T-cell (primary cell): Measurements from ENCODE around the gene CUL3. TPM values are rescaled to one million over a fixed set of nuclear protein-coding genes. Genes with fewer than 3 reads are reported as not detected.

Experiments
- ATAC-seq, 4 experiments: fragments of 200-7000 bp in 3 of 4; fragments of 150-1000 bp in 1 of 4; cut with Tn5 transposase; replicated peaks in 1 of 4; 1 replicate in 3 of 4; 2 replicates in 1 of 4; pipeline ENCODE4 v1.10.0; 2021; ENCODE audit warnings: moderate library complexity in 3 of 4, mild to moderate bottlenecking in 2 of 4, moderate number of reproducible peaks in 1 of 4
- CTCF ChIA-PET, 2 donors: fragments of 300-600 bp; sonication (Branson Sonifier 250); formaldehyde crosslinking; loops; one replicate each; lab custom pipeline; 2022; ENCODE audit warnings: antibody characterized with exemption in 2 of 2; lab: Charles Lee
- POLR2A ChIA-PET, 2 donors: fragments of 300-600 bp; sonication (Branson Sonifier 250); formaldehyde crosslinking; loops; one replicate each; lab custom pipeline; 2022; ENCODE audit warnings: antibody characterized with exemption in 2 of 2; lab: Charles Lee
- DNase-seq, 35 experiments: peaks; one replicate each; pipeline versions ENCODE4 v3.0.0 to v3.0.0-alpha.2; 2013 to 2023
- H3K27ac ChIP-seq: one replicate; pipeline ENCODE4 v1.5.1; 2013; ENCODE audit warnings: low read length
- H3K27me3 ChIP-seq, 2 experiments: replicated peaks in 1 of 2; 1 replicate in 1 of 2; 2 replicates in 1 of 2; pipeline versions ENCODE4 v1.6.1 to v1.7.0; 2013; ENCODE audit warnings: low read length in 1 of 2, mixed read lengths in 1 of 2; ENCODE audit not compliant: control insufficient read depth in 2 of 2, insufficient read depth in 2 of 2; ENCODE audit errors: extremely low read depth in 1 of 2
- H3K36me3 ChIP-seq, 2 donors: 1 replicate in 1 of 2; 2 replicates in 1 of 2; pipeline versions ENCODE4 v1.6.1 to v1.7.0; 2013; ENCODE audit warnings: low read length in 1 of 2; ENCODE audit not compliant: control insufficient read depth in 2 of 2, insufficient read depth in 1 of 2; ENCODE audit errors: extremely low read depth in 1 of 2
- H3K4me1 ChIP-seq, 2 experiments: 1 replicate in 1 of 2; 2 replicates in 1 of 2; pipeline versions ENCODE4 v1.6.1 to v1.7.0; 2013; ENCODE audit warnings: low read length in 2 of 2, mixed read lengths in 1 of 2; ENCODE audit not compliant: insufficient read depth in 2 of 2, control insufficient read depth in 1 of 2; ENCODE audit errors: extremely low read depth in 1 of 2
- H3K4me3 ChIP-seq, 2 donors: 1 replicate in 1 of 2; 2 replicates in 1 of 2; pipeline versions ENCODE4 v1.5.1 to v1.7.0; 2013; ENCODE audit warnings: mild to moderate bottlenecking in 2 of 2, low read length in 1 of 2, moderate library complexity in 1 of 2; ENCODE audit not compliant: control insufficient read depth in 1 of 2; ENCODE audit errors: extremely low read depth in 1 of 2
- H3K9me3 ChIP-seq: 2 replicates; pipeline ENCODE4 v1.7.0; 2013
- H3K27ac Mint-ChIP-seq, 2 donors: one replicate each; pipeline ENCODE4 v1.8.0; 2020 to 2021; ENCODE audit warnings: mild to moderate bottlenecking in 2 of 2, mixed read lengths in 2 of 2
- H3K27me3 Mint-ChIP-seq, 2 donors: one replicate each; pipeline ENCODE4 v1.8.0; 2021 to 2022; ENCODE audit warnings: mixed read lengths in 2 of 2
- H3K36me3 Mint-ChIP-seq: one replicate; pipeline ENCODE4 v1.8.0; 2021; ENCODE audit warnings: mixed read lengths
- H3K4me1 Mint-ChIP-seq, 3 donors: one replicate each; pipeline ENCODE4 v1.8.0; 2020 to 2022; ENCODE audit warnings: mixed read lengths in 3 of 3, mild to moderate bottlenecking in 1 of 3
- H3K4me3 Mint-ChIP-seq, 3 donors: one replicate each; pipeline ENCODE4 v1.8.0; 2020 to 2022; ENCODE audit warnings: mild to moderate bottlenecking in 3 of 3, mixed read lengths in 3 of 3, moderate library complexity in 3 of 3
- H3K9me3 Mint-ChIP-seq, 3 donors: one replicate each; pipeline ENCODE4 v1.8.0; 2020 to 2022; ENCODE audit warnings: mixed read lengths in 3 of 3
- WGBS: methylation state at CpG from one replicate; pipeline ENCODE4 v1.1.5; 2013; ENCODE audit warnings: missing lambda C conversion rate; ENCODE audit not compliant: insufficient coverage; 5-methylcytosine and 5-hydroxymethylcytosine counted together
- total RNA-seq, 35 experiments: library from RNA in 6 of 35; stranded (reverse) in 6 of 35; fragments of 120-200 nt in 1 of 35; gene quantifications; one replicate each; pipeline versions ENCODE4 v1.2.1 to v1.2.4 and lab custom pipeline; 2013 to 2026

The CUL3 gene
- total RNA-seq, 5 donors from 2014 or later (not counting 1 experiment from before 2014, with no cell fraction given) = 66.1 to 95.9 (median 82.7) TPM

- no peak overlapping the region for H3K4me3 Mint-ChIP-seq
- peaks cover 54 to 70% (median 68%) of the 10 kb centered on the region in 3 donors for H3K4me1 Mint-ChIP-seq
- H3K27me3 ChIP-seq = no peaks in the 10 kb centered on the region
- DNase-seq (peak in 1 of 35 experiments; percentile 11), ATAC-seq (no peak)
- no peak overlapping the region for H3K4me3 ChIP-seq
- H3K9me3 ChIP-seq = no peaks in the 10 kb centered on the region
- H3K27ac Mint-ChIP-seq = no peak overlapping the region
- POLR2A ChIA-PET = interaction anchor here (0.6 to 1.1 kb wide), 3 partner anchors 12 to 40 kb away, joined by 4 to 5 read pairs (median 4); no protein-coding TSS in a partner anchor
- peaks cover 46% of the 10 kb centered on the region for H3K36me3 Mint-ChIP-seq
- peaks cover 8 to 20% of the 10 kb centered on the region in 2 donors for H3K36me3 ChIP-seq
- H3K4me1 ChIP-seq = peaks cover 2 to 10% of the 10 kb centered on the region in 2 experiments
- H3K9me3 Mint-ChIP-seq = peaks cover 0 to 4% (median 0%) of the 10 kb centered on the region in 3 donors
- CTCF ChIA-PET = no interaction called here
- no CpG with 5 or more reads among the region's 6 CpGs for WGBS
- no peaks in the 10 kb centered on the region for H3K27me3 Mint-ChIP-seq
- H3K27ac ChIP-seq = no peak overlapping the region
Observed at GRCh38 chr2:224545884-224546644, 39.1 kb downstream of the CUL3 start.

GRCh38 chr2:224543939-224544338 lies 41.2 kb downstream of the CUL3 start:
- Mint-ChIP-seq H3K27me3 (no peaks in the 10 kb centered on the region), H3K4me1 (peaks cover 59 to 75% (median 66%) of the 10 kb centered on the region in 3 donors), H3K27ac (no peak overlapping the region), H3K9me3 (peaks cover 0 to 4% (median 0%) of the 10 kb centered on the region in 3 donors), H3K4me3 (no peak overlapping the region), H3K36me3 (peaks cover 44% of the 10 kb centered on the region)
- POLR2A ChIA-PET = interaction anchor here in 1 of 2 donors (0.6 kb wide), 1 partner anchor 31 kb away, joined by 4 read pairs; no protein-coding TSS in a partner anchor
- no peaks in the 10 kb centered on the region for H3K27me3 ChIP-seq
- ATAC-seq = no peak
- no peak for DNase-seq
- CTCF ChIA-PET = no interaction called here
- H3K4me1 ChIP-seq = peaks cover 2 to 8% of the 10 kb centered on the region in 2 experiments
- peaks cover 6 to 19% of the 10 kb centered on the region in 2 donors for H3K36me3 ChIP-seq
- no peak overlapping the region for H3K4me3 ChIP-seq
- no peaks in the 10 kb centered on the region for H3K9me3 ChIP-seq
- no peak overlapping the region for H3K27ac ChIP-seq

- Mint-ChIP-seq H3K4me1 (peaks cover 53 to 76% (median 62%) of the 10 kb centered on the region in 3 donors), H3K27ac (peak overlapping the region in 1 of 2 donors; percentile 23), H3K36me3 (peaks cover 29% of the 10 kb centered on the region), H3K27me3 (no peaks in the 10 kb centered on the region), H3K9me3 (no peaks in the 10 kb centered on the region), H3K4me3 (no peak overlapping the region)
- Histone ChIP-seq H3K4me1 (peaks cover 0 to 4% of the 10 kb centered on the region in 2 experiments), H3K4me3 (no peak overlapping the region), H3K36me3 (peaks cover 0 to 16% of the 10 kb centered on the region in 2 donors), H3K27ac (no peak overlapping the region), H3K9me3 (no peaks in the 10 kb centered on the region), H3K27me3 (no peaks in the 10 kb centered on the region)
- no peak for ATAC-seq
- WGBS = 100% methylated on average over 1 of the region's 4 CpGs
- DNase-seq = no peak
- POLR2A ChIA-PET = interaction anchor here in 1 of 2 donors (0.6 to 0.7 kb wide), 2 partner anchors 47 to 146 kb away, joined by 3 to 7 read pairs; no protein-coding TSS in a partner anchor
- CTCF ChIA-PET = interaction anchor here (0.5 to 1.1 kb wide), 4 partner anchors 20 to 444 kb away, joined by 3 to 4 read pairs (median 3); no protein-coding TSS in a partner anchor
Observed at GRCh38 chr2:224538561-224539138, 46.5 kb downstream of the CUL3 start.

- no peak for ATAC-seq
- Mint-ChIP-seq H3K36me3 (peaks cover 28% of the 10 kb centered on the region), H3K27ac (peak overlapping the region; percentile 50 to 76), H3K9me3 (no peaks in the 10 kb centered on the region), H3K4me3 (no peak overlapping the region), H3K4me1 (peaks cover 53 to 77% (median 66%) of the 10 kb centered on the region in 3 donors), H3K27me3 (no peaks in the 10 kb centered on the region)
- DNase-seq = no peak
- 60% methylated on average over 1 of the region's 3 CpGs for WGBS
- no peaks in the 10 kb centered on the region for H3K9me3 ChIP-seq
- no peaks in the 10 kb centered on the region for H3K27me3 ChIP-seq
- ChIA-PET CTCF (interaction anchor here in 1 of 2 donors (0.9 kb wide), 1 partner anchor 10 kb away, joined by 3 read pairs; no protein-coding TSS in a partner anchor), POLR2A (interaction anchor here in 1 of 2 donors (0.5 kb wide), 1 partner anchor 26 kb away, joined by 4 read pairs; no protein-coding TSS in a partner anchor)
- H3K4me1 ChIP-seq = no peaks in the 10 kb centered on the region
- no peak overlapping the region for H3K27ac ChIP-seq
- no peak overlapping the region for H3K4me3 ChIP-seq
- H3K36me3 ChIP-seq = peaks cover 0 to 10% of the 10 kb centered on the region in 2 donors
Observed at GRCh38 chr2:224532931-224533330, 52.2 kb downstream of the CUL3 start.

DNA sequence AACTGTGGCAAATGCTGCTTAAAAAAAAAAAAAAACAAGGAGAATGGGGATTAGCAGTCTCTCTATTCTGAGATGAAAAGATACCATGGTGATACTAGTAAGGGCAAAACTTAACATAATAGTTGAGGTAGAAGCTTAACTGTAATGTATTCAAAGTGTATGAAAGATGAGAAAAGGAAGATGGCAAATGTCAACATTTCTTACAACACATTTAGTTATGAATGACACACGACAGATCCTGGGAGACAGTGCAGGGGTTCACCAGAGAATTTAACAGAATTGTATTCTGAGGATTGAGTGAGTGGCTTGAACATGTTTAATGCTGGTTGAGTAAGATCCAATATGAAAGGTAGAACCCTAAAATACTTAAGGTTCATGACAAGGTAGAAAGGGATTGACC lies 52.7 kb downstream of the CUL3 start:
- POLR2A ChIA-PET = no interaction called here
- CTCF ChIA-PET = interaction anchor here in 1 of 2 donors (0.6 kb wide), 1 partner anchor 32 kb away, joined by 5 read pairs; no protein-coding TSS in a partner anchor
- Histone ChIP-seq H3K36me3 (peaks cover 0 to 10% of the 10 kb centered on the region in 2 donors), H3K27ac (no peak overlapping the region), H3K9me3 (no peaks in the 10 kb centered on the region), H3K4me3 (no peak overlapping the region), H3K4me1 (no peaks in the 10 kb centered on the region), H3K27me3 (no peaks in the 10 kb centered on the region)
- peak overlapping the region; percentile 50 to 76 for H3K27ac Mint-ChIP-seq
- no peaks in the 10 kb centered on the region for H3K27me3 Mint-ChIP-seq
- WGBS = no CpG with 5 or more reads among the region's 1 CpG
- ATAC-seq (no peak), DNase-seq (no peak)
- H3K9me3 Mint-ChIP-seq = no peaks in the 10 kb centered on the region
- peaks cover 57 to 79% (median 68%) of the 10 kb centered on the region in 3 donors for H3K4me1 Mint-ChIP-seq
- H3K4me3 Mint-ChIP-seq = no peak overlapping the region
- peaks cover 28% of the 10 kb centered on the region for H3K36me3 Mint-ChIP-seq

- no peaks in the 10 kb centered on the region for H3K27me3 Mint-ChIP-seq
- 73% methylated on average over 1 of the region's 3 CpGs for WGBS
- H3K9me3 ChIP-seq = no peaks in the 10 kb centered on the region
- H3K27me3 ChIP-seq = no peaks in the 10 kb centered on the region
- H3K27ac Mint-ChIP-seq = peak overlapping the region; percentile 33 to 85
- no peaks in the 10 kb centered on the region for H3K9me3 Mint-ChIP-seq
- peaks cover 8 to 22% of the 10 kb centered on the region in 2 experiments for H3K4me1 ChIP-seq
- peaks cover 31% of the 10 kb centered on the region for H3K36me3 Mint-ChIP-seq
- H3K36me3 ChIP-seq = peaks cover 0 to 10% of the 10 kb centered on the region in 2 donors
- H3K27ac ChIP-seq = peak overlapping the region; percentile 19
- DNase-seq (no peak), ATAC-seq (no peak)
- H3K4me3 ChIP-seq = no peak overlapping the region
- ChIA-PET POLR2A (interaction anchor here (0.5 to 0.6 kb wide), 2 partner anchors 44 to 203 kb away, joined by 4 to 8 read pairs; no protein-coding TSS in a partner anchor), CTCF (no interaction called here)
- H3K4me1 Mint-ChIP-seq = peaks cover 82 to 85% (median 84%) of the 10 kb centered on the region in 3 donors
- H3K4me3 Mint-ChIP-seq = no peak overlapping the region
Observed at GRCh38 chr2:224528171-224528570, 57.0 kb downstream of the CUL3 start.
